DND-41 (cell line): ENCODE measurements around the gene EYA4.

Experiments
- CTCF ChIP-seq: IDR thresholded peaks from 2 replicates; pipeline ENCODE4 v1.5.1; 2012; ENCODE audit warnings: borderline replicate concordance, low read length, moderate library complexity, mild to moderate bottlenecking; ENCODE audit not compliant: poor library complexity, severe bottlenecking; ENCODE audit errors: extremely low read depth
- EZH2 ChIP-seq: IDR thresholded peaks from 3 replicates; pipeline ENCODE4 v1.6.1; 2012; ENCODE audit warnings: borderline replicate concordance, low read depth, mild to moderate bottlenecking, moderate library complexity, low read length, inconsistent platforms; ENCODE audit not compliant: severe bottlenecking

DNA sequence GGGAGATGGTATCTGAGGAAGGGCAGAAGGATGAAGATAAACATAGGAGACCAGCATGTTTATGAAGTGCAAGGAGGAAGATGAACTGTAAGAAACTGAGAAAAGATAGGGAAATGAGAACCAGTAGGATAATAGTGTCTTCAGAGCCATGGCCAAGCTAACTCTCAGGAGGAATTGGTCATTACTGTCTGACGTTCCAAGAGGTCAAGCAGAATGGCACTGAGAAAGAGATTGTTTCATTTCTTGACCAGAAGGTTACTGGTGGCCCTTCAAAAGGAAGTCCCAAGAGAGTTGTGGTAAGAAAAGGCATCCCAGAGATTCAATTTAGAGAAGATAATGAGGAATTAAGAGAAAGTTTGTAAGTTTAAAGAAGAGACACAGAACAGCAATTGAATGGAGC, 47.5 kb downstream of the EYA4 start:
- TF ChIP-seq CTCF (no peak), EZH2 (no peak)
